DOHH2 (cell line): ENCODE data around the gene RARB.

ENCODE experiments used
- H3F3A ChIP-seq: fragments of 200-600 bp; sonication (generic), shearing (Covaris generic); 2 replicates; pipeline ENCODE4 v1.6.0; 2016; ENCODE audit warnings: antibody characterized with exemption, mild to moderate bottlenecking; ENCODE audit not compliant: control insufficient read depth, insufficient read depth
- H3K27ac ChIP-seq: fragments of 200-600 bp; sonication (generic); 2 replicates; pipeline ENCODE4 v1.5.1; 2014; ENCODE audit warnings: low read depth, mild to moderate bottlenecking, low read length, moderate library complexity
- H3K27me3 ChIP-seq: fragments of 200-600 bp; sonication (generic); 2 replicates; pipeline ENCODE4 v1.6.1; 2014; ENCODE audit warnings: mild to moderate bottlenecking, low read length, mixed read lengths; ENCODE audit not compliant: control insufficient read depth
- H3K36me3 ChIP-seq: fragments of 200-600 bp; sonication (generic); 2 replicates; pipeline ENCODE4 v1.6.1; 2014; ENCODE audit warnings: mild to moderate bottlenecking, low read length, moderate library complexity, mixed read lengths; ENCODE audit not compliant: control insufficient read depth
- H3K4me1 ChIP-seq: fragments of 200-600 bp; sonication (generic); 2 replicates; pipeline ENCODE4 v1.6.1; 2014; ENCODE audit warnings: mild to moderate bottlenecking, low read length, mixed read lengths; ENCODE audit not compliant: control insufficient read depth
- H3K4me2 ChIP-seq: fragments of 200-600 bp; sonication (generic); 2 replicates; pipeline ENCODE4 v1.6.0; 2014; ENCODE audit warnings: mild to moderate bottlenecking, low read length, moderate library complexity
- H3K4me3 ChIP-seq: fragments of 200-600 bp; sonication (generic); 2 replicates; pipeline ENCODE4 v1.5.1; 2014; ENCODE audit warnings: mild to moderate bottlenecking, low read length, mixed read lengths
- H3K79me2 ChIP-seq: fragments of 200-600 bp; sonication (generic); 2 replicates; pipeline ENCODE4 v1.6.1; 2014; ENCODE audit warnings: mild to moderate bottlenecking, low read length, mixed read lengths; ENCODE audit not compliant: control insufficient read depth
- H3K9me2 ChIP-seq: fragments of 200-600 bp; sonication (generic); replicated peaks from 2 replicates; pipeline ENCODE4 v1.6.1; 2014; ENCODE audit warnings: mild to moderate bottlenecking, low read length, mixed read lengths; ENCODE audit not compliant: control insufficient read depth
- H3K9me3 ChIP-seq: fragments of 200-600 bp; sonication (generic); 2 replicates; pipeline ENCODE4 v1.6.1; 2014; ENCODE audit warnings: antibody characterized with exemption, low read length, mixed read lengths; ENCODE audit not compliant: control insufficient read depth, insufficient read depth
- H4K20me1 ChIP-seq: fragments of 200-600 bp; sonication (generic); 2 replicates; pipeline ENCODE4 v1.6.0; 2014; ENCODE audit warnings: low read depth, mild to moderate bottlenecking, antibody characterized with exemption, low read length, moderate library complexity; ENCODE audit not compliant: control insufficient read depth, insufficient read depth
- CTCF ChIP-seq: fragments of 200-600 bp; sonication (generic); IDR thresholded peaks from one replicate; pipeline ENCODE4 v1.5.1; 2014; ENCODE audit warnings: antibody characterized with exemption, mild to moderate bottlenecking, low read depth, low read length; ENCODE audit not compliant: poor library complexity, severe bottlenecking
- EZH2phosphoT487 ChIP-seq: fragments of 200-600 bp; sonication (generic); IDR thresholded peaks from 2 replicates; pipeline ENCODE4 v1.6.1; 2017; ENCODE audit warnings: borderline replicate concordance, mild to moderate bottlenecking, antibody characterized with exemption, low read length, moderate library complexity, mixed read lengths

Gene RARB

GRCh38 chr3:25386686-25387255 lies 41.3 kb upstream of the RARB start:
- Histone ChIP-seq H3K4me2 (no peak overlapping the region), H3K27ac (no peak overlapping the region), H3K4me3 (no peak overlapping the region), H3K79me2 (no peaks in the 10 kb centered on the region), H3K36me3 (no peaks in the 10 kb centered on the region), H3K27me3 (no peaks in the 10 kb centered on the region), H3K9me2 (no peaks in the 10 kb centered on the region), H3F3A (no peaks in the 10 kb centered on the region), H4K20me1 (no peaks in the 10 kb centered on the region), H3K9me3 (no peaks in the 10 kb centered on the region), H3K4me1 (no peaks in the 10 kb centered on the region)
- no peak for TF ChIP-seq EZH2phosphoT487
- TF ChIP-seq CTCF = no peak

GRCh38 chr3:25390605-25391004 lies 37.5 kb upstream of the RARB start:
- Histone ChIP-seq H3K4me2 (no peak overlapping the region), H3K36me3 (no peaks in the 10 kb centered on the region), H3K79me2 (no peaks in the 10 kb centered on the region), H4K20me1 (no peaks in the 10 kb centered on the region), H3K4me1 (no peaks in the 10 kb centered on the region), H3K9me3 (no peaks in the 10 kb centered on the region), H3K27ac (no peak overlapping the region), H3K9me2 (no peaks in the 10 kb centered on the region), H3F3A (no peaks in the 10 kb centered on the region), H3K4me3 (no peak overlapping the region), H3K27me3 (no peaks in the 10 kb centered on the region)
- no peak for TF ChIP-seq CTCF
- no peak for TF ChIP-seq EZH2phosphoT487

- Histone ChIP-seq H3K79me2 (no peaks in the 10 kb centered on the region), H3K27me3 (no peaks in the 10 kb centered on the region), H3K4me3 (no peak overlapping the region), H3F3A (no peaks in the 10 kb centered on the region), H3K9me3 (no peaks in the 10 kb centered on the region), H3K4me1 (no peaks in the 10 kb centered on the region), H3K27ac (no peak overlapping the region), H4K20me1 (no peaks in the 10 kb centered on the region), H3K4me2 (no peak overlapping the region), H3K36me3 (no peaks in the 10 kb centered on the region), H3K9me2 (no peaks in the 10 kb centered on the region)
- TF ChIP-seq EZH2phosphoT487 (no peak), CTCF (no peak)
Observed at GRCh38 chr3:25396251-25396650, 31.8 kb upstream of the RARB start.

GRCh38 chr3:25396686-25397085 lies 31.4 kb upstream of the RARB start:
- Histone ChIP-seq H3K4me2 (no peak overlapping the region), H3K4me1 (no peaks in the 10 kb centered on the region), H3F3A (no peaks in the 10 kb centered on the region), H3K27me3 (no peaks in the 10 kb centered on the region), H3K9me3 (no peaks in the 10 kb centered on the region), H3K79me2 (no peaks in the 10 kb centered on the region), H3K4me3 (no peak overlapping the region), H4K20me1 (no peaks in the 10 kb centered on the region), H3K27ac (no peak overlapping the region), H3K9me2 (no peaks in the 10 kb centered on the region), H3K36me3 (no peaks in the 10 kb centered on the region)
- no peak for TF ChIP-seq CTCF
- no peak for TF ChIP-seq EZH2phosphoT487
